GM19395 (cell line): ENCODE results near the gene ZNF214.
"Not testable (repeated sequence)": the region's sequence is repeated elsewhere in the genome, so short reads cannot be mapped to it uniquely, and the experiment has no call there.

Experiments
- ATAC-seq: cut with Tn5 transposase; IDR thresholded peaks from one replicate; pipeline ENCODE4 v1.9.1; 2021; ENCODE audit warnings: mild to moderate bottlenecking, moderate library complexity; ENCODE audit not compliant: unreplicated experiment

The ZNF214 gene

GRCh38 chr11:6991227-6991626 is 28.9 kb downstream of the ZNF214 start:
- no peak for ATAC-seq

DNA sequence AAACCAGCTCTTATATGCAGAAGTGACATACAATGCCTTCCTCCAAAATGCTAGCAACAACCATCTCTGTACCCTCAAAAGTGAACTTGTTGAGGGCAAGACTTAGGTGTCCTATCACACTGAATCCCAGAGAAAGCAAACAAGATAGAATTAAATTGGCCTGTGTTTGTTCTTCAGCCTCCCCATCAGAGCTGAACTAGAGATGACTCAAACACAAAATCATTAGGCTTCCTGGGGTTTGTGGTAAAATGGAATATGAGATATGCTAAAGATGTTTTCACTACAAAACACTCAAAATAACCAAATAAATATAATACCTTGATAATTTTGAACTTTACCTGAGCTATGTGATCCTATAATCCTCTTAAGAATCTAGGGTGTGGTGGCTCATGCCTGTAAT is 31.6 kb downstream of the ZNF214 start:
- ATAC-seq, result no peak

DNA sequence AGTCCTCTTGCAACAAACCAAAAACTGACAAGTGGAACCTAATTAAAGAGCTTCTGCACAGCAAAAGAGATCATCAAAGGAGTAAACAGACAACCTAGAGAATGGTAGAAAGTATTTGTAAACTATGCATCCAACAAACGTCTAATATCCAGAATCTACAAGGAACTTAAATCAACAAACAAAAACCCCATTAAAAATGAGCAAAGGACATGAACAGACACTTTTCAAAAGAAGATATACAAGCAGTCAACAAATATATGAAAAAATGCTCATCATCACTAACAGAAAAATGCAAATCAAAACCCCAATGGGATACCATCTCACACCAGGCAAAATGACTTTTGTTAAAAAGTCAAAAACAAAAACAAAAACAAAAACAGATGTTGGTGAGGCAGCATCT is 33.7 kb downstream of the ZNF214 start:
- ATAC-seq, result no peak

GRCh38 chr11:6979365-6979764 is 40.8 kb downstream of the ZNF214 start:
- no peak for ATAC-seq

DNA sequence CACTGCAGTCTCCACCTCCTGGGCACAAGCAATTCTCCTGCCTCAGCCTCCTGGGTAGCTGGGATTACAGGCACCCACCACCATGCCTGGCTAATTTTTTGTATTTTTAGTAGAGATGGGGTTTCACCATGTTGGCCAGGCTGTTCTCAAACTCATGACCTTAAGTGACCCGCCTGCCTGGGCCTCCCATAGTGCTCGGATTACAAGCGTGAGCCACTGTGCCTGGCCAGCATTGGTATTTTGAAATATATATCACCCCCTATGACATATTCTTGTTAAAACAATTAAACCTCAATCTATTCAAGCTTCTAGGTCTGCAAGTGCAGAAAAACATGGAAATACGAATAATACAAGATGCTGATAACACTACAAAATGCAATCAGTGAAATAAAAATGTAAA is 50.3 kb downstream of the ZNF214 start:
- not testable (repeated sequence) for ATAC-seq

DNA sequence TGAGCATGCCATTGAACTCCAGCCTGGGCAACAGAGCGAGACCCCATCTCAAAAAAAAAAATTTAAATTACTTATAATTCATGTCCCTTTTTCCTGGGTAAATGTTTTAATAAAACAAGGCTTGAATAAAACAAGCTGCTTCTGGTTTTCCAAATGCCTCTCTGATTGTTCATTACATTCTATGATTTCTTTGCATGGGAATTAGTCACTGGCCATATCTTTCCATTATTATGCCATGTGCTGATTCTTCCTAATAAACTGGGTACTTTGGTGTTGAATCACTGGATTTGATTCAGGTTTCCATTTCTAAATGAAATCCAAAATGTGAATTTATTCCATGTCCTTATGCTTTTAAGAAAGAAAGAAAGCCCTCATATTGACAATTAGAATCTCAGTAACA is 51.3 kb downstream of the ZNF214 start:
- ATAC-seq, result no peak

GRCh38 chr11:6962673-6963072 is 57.5 kb downstream of the ZNF214 start:
- peak; percentile 93 for ATAC-seq

DNA sequence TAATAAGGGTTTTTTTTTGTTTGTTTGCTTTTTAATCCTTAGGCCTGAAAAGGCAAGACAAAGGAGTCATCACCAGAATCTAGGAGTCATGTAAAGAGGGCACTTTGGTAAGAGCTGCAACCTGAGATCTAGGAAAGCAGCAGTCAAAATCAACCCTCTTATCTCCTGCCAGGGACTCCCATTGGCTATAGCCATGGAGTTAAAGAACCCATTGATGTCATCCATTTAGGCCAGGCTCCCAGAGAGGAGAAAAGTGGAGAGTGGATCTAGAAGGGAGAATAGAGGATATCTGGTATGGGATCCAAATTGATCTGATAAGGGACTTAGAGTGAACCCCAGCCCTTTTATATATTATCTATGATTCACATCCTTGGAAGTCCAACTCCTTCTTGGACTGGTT is 58.0 kb downstream of the ZNF214 start:
- no peak for ATAC-seq

DNA sequence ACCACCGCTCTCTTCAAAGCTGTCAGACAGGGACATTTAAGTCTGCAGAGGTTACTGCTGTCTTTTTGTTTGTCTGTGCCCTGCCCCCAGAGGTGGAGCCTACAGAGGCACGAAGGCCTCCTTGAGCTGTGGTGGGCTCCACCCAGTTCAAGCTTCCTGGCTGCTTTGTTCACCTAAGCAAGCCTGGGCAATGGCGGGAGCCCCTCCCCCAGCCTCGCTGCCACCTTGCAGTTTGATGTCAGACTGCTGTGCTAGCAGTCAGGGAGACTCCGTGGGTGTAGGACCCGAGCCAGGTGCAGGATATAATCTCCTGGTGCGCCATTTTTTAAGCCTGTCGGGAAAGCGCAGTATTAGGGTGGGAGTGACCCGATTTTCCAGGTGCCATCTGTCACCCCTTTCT is 65.9 kb downstream of the ZNF214 start:
- ATAC-seq, result not testable (repeated sequence)
